Tibial nerve (tissue), 4 donors: ENCODE results near the gene TMEM53. TPM values are rescaled to one million over a fixed set of nuclear protein-coding genes. Genes with fewer than 3 reads are reported as not detected.
A peak's percentile ranks its signal among the peaks of the same experiment; 100 is the strongest.

Source experiments
- DNase-seq, 2 donors: peaks; one replicate each; pipeline ENCODE4 v3.0.0-alpha.2; 2019; ENCODE audit warnings: low spot score in 2 of 2
- H3K27ac ChIP-seq, 4 donors: fragments of 200-600 bp; sonication (generic) in 3 of 4; one replicate each; pipeline ENCODE4 v1.5.1; 2017 to 2019; ENCODE audit warnings: mild to moderate bottlenecking in 1 of 4
- H3K27me3 ChIP-seq, 2 donors: fragments of 200-600 bp; sonication (generic) in 1 of 2; one replicate each; pipeline versions ENCODE4 v1.5.1 to v1.6.0; 2017 to 2019
- H3K36me3 ChIP-seq, 3 donors: fragments of 200-600 bp; sonication (generic); one replicate each; pipeline ENCODE4 v1.5.1; 2018 to 2019
- H3K4me1 ChIP-seq, 4 donors: fragments of 200-600 bp; sonication (generic) in 3 of 4; one replicate each; pipeline ENCODE4 v1.5.1; 2017 to 2019
- H3K4me3 ChIP-seq, 4 donors: fragments of 200-600 bp; sonication (generic) in 3 of 4; one replicate each; pipeline ENCODE4 v1.5.1; 2017 to 2019; ENCODE audit warnings: mild to moderate bottlenecking in 1 of 4, moderate library complexity in 1 of 4
- H3K9me3 ChIP-seq, 4 donors: fragments of 200-600 bp; sonication (generic) in 3 of 4; one replicate each; pipeline ENCODE4 v1.5.1; 2017 to 2019
- CTCF ChIP-seq, 5 experiments: fragments of 200-600 bp in 3 of 5; fragments of 450-650 bp in 2 of 5; sonication (generic) in 3 of 5; IDR thresholded peaks; one replicate each; pipeline ENCODE4 v1.5.1; 2016 to 2019; ENCODE audit warnings: antibody characterized with exemption in 5 of 5, mild to moderate bottlenecking in 3 of 5, moderate library complexity in 2 of 5
- EP300 ChIP-seq, 2 donors: sonication (generic); formaldehyde crosslinking; IDR thresholded peaks; one replicate each; pipeline ENCODE4 v1.6.1; 2017; ENCODE audit warnings: antibody characterized with exemption in 2 of 2, mild to moderate bottlenecking in 1 of 2
- POLR2A ChIP-seq, 2 donors: fragments of 450-650 bp; IDR thresholded peaks; one replicate each; pipeline ENCODE4 v1.6.1; 2017; ENCODE audit warnings: antibody characterized with exemption in 2 of 2, mild to moderate bottlenecking in 2 of 2, moderate library complexity in 2 of 2
- WGBS, 2 donors: methylation state at CpG; one replicate each; pipeline ENCODE4 v1.1.5; 2018; 5-methylcytosine and 5-hydroxymethylcytosine counted together
- total RNA-seq, 4 donors: library from RNA; depleted of rRNA; stranded (reverse); fragments of >200 nt; gene quantifications; one replicate each; pipeline ENCODE4 v1.1.0, GENCODE V29; 2016

Gene TMEM53
- total RNA-seq, 4 donors from 2014 or later, result 7.2 to 10.5 (median 9.5) TPM

GRCh38 chr1:44643721-44644334 lies 30.5 kb downstream of the TMEM53 start:
- H3K27me3 ChIP-seq, result no peaks in the 10 kb centered on the region
- 57 to 66% methylated on average over 9 of the region's 9 CpGs for WGBS, 2 donors
- no peaks in the 10 kb centered on the region for H3K9me3 ChIP-seq
- no peak for DNase-seq
- TF ChIP-seq CTCF (IDR thresholded peaks at IDR 0.05) (no peak), POLR2A (IDR thresholded peaks at IDR 0.05) (no peak), EP300 (IDR thresholded peaks at IDR 0.05) (no peak)
- H3K4me3 ChIP-seq, result no peak overlapping the region
- H3K36me3 ChIP-seq, result peaks cover 3 to 100% (median 15%) of the 10 kb centered on the region in 3 donors
- peaks cover 0 to 35% (median 0%) of the 10 kb centered on the region in 4 donors for H3K4me1 ChIP-seq
- peak overlapping the region in 1 of 4 donors; percentile 22 for H3K27ac ChIP-seq

GRCh38 chr1:44642925-44643324 lies 31.4 kb downstream of the TMEM53 start:
- peaks cover 3 to 100% (median 20%) of the 10 kb centered on the region in 3 donors for H3K36me3 ChIP-seq
- WGBS, 2 donors, result 76 to 82% methylated on average over 3 of the region's 3 CpGs
- no peak overlapping the region for H3K4me3 ChIP-seq
- H3K27ac ChIP-seq, result no peak overlapping the region
- TF ChIP-seq CTCF (IDR thresholded peaks at IDR 0.05), result no peak
- H3K4me1 ChIP-seq, result peaks cover 0 to 35% (median 0%) of the 10 kb centered on the region in 4 donors
- no peaks in the 10 kb centered on the region for H3K9me3 ChIP-seq
- no peak for DNase-seq
- H3K27me3 ChIP-seq, result no peaks in the 10 kb centered on the region

- WGBS, 2 donors, result 94 to 100% methylated on average over 2 of the region's 2 CpGs
- Histone ChIP-seq H3K9me3 (no peaks in the 10 kb centered on the region), H3K36me3 (peaks cover 3 to 100% (median 24%) of the 10 kb centered on the region in 3 donors), H3K27me3 (no peaks in the 10 kb centered on the region), H3K4me1 (peaks cover 0 to 35% (median 0%) of the 10 kb centered on the region in 4 donors), H3K4me3 (no peak overlapping the region), H3K27ac (no peak overlapping the region)
- no peak for TF ChIP-seq POLR2A (IDR thresholded peaks at IDR 0.05)
- no peak for TF ChIP-seq EP300 (IDR thresholded peaks at IDR 0.05)
- TF ChIP-seq CTCF (IDR thresholded peaks at IDR 0.05), result no peak
- DNase-seq, result no peak
Observed at GRCh38 chr1:44642255-44642654, 32.0 kb downstream of the TMEM53 start.

GRCh38 chr1:44641126-44642102 lies 32.9 kb downstream of the TMEM53 start:
- no peaks in the 10 kb centered on the region for H3K27me3 ChIP-seq
- peaks cover 0 to 40% (median 0%) of the 10 kb centered on the region in 4 donors for H3K4me1 ChIP-seq
- H3K4me3 ChIP-seq, result no peak overlapping the region
- WGBS, 2 donors, result 60 to 69% methylated on average over 12 of the region's 12 CpGs
- DNase-seq, result no peak
- TF ChIP-seq EP300 (IDR thresholded peaks at IDR 0.05) (no peak), POLR2A (IDR thresholded peaks at IDR 0.05) (no peak), CTCF (IDR thresholded peaks at IDR 0.05) (no peak)
- H3K36me3 ChIP-seq, result peaks cover 3 to 100% (median 33%) of the 10 kb centered on the region in 3 donors
- no peaks in the 10 kb centered on the region for H3K9me3 ChIP-seq
- no peak overlapping the region for H3K27ac ChIP-seq
